ENCODE measurements around the gene CTSH.
A peak's percentile ranks its signal among the peaks of the same experiment; 100 is the strongest.
"Not testable (repeated sequence)": the region's sequence is repeated elsewhere in the genome, so short reads cannot be mapped to it uniquely, and the experiment has no call there.

Gene CTSH

DNA sequence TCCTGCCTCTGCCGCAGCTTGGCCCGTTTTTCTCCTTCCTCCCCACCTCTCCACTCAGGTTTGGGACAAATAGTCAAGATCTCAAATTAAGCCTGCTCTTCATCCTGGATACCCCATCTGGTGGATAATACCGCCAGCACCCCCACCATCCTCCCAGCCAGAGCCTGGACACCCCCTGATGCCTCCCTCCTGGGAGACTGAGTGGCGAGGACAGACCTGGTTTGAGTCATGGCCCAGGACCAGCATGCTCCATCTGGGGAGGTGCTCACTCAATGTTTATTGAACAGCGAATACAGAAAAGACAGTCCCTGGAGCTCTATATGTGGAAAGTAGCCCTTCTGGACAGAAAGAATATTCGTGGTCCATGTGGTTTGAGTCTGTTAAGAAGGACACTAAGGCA lies 23.3 kb downstream of the CTSH start:
- no peak for DNase-seq

DNA sequence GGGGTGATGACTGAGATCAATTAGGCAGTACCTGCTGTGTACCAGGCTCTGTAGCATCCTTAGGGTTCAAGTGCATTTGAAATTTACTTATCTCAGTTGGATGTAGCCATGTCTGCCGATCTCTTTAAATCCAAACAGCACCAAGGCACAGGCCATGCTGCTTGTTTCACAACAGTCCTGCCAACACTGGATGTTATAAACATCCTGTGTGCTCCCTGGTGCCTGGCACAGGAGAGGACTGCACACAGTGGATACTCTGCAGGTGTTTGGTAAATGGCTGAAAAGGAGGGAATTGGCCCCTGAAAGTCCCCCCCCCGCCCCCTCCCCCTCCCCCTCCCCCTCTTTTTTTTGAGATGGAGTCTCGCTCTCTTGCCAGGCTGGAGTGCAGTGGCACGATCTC lies 27.0 kb downstream of the CTSH start:
- no peak for DNase-seq

DNA sequence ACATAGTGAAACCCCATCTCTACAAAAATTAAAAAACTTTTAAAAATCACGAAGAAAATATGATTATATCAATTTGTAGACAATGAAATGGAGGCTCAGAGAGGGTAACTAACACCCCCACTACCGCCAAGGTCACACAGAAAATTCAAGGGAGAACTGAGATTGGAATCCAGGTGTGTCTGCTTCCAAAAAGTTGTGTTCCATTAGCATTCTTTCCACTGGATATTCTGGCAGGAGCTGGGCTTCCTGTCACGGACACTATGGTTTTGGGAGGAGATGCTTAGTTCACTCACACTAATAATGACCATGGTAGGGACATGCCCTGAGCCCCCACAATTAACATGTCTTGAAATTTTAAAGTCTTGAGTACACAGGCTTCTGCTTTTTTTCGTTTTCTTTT lies 28.8 kb downstream of the CTSH start:
- no peak for DNase-seq

DNA sequence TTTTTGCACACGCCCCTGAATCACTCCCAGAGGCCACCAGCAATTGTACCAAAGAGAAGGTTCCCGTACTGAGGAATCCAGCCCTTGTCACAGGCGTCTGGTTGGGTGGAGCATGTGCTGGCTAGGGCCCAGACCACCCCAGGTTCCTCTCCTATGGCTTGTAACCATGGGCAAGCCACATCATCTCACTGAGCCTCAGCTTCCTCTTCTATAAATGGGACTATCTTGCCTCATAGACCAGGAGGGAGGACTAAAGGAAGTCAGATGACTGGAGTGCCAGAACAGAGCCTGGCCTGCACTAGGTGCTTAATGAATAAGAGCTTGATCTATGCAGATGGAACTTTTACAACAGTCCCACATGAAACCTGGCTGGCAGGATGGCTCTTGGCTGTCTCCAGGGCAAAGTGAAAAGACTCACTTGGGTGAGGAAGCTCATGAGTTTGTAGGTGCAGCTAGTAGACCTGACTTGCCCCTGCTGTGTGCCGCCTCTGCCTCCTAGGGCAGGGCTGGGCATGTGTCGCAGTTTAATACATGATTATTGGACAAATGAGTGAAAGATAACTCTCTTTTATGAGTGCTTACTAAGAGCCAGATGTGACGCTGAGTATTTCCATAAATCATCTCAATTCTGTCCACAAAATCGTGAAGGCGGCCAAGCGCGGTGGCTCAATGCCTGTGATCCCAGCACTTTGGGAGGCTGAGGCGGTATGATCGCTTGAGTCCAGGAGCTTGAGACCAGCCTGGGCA lies 29.3 kb downstream of the CTSH start:
- DNase-seq, result no peak

DNA sequence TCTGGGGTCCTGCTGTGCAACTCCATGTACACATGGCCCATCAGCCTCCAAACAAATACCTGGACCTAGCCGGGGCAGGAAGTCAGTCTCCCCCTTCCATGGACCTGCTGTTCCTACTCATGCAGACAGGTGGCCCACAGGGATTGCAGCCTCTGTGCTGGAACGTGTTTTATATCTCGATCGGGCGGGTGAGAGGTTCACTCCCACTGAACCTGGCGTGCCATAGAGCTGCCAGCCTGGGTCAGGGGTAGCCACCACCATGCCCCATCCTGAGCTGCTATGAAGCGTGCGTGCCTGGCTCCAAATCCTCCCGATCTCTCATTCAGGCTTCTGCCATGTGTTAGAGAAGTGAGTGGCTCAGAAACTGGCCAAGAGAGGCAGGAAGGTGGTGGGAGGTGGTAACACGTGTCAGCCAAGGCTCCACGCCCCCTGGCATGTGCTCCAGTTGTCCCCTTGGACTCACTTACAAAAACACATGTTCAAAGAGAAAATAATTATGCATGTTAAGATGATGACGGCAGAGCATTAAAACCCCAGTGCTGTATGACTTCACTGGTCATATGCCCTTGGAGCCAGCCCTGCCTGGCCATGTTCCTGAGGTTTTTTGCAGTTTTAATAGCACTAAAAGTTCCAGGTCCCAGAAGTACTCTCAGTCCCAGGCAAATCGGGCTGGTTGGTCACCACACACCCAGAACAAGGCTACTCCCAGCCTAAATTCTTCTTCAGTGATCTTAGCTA lies 30.6 kb downstream of the CTSH start:
- no peak for DNase-seq

DNA sequence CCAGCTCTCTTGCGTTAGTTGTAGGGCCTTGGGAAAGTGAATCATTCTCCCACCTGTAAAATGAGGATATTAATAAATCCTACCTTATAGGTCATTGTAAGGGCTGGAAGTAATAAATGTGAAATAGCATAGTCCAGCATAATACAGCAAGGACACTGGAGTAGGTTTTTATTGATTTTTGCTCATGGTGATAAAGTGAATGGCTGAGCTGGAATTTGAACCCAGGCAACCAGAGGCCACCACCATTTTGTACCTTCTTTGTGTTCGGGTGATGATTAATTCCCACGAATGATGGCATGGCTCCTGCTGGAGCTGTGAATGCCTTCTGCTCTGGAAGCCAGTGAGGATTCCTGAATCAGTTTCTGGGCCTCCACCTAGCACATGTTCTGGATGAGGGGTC lies 31.8 kb downstream of the CTSH start:
- no peak for DNase-seq

DNA sequence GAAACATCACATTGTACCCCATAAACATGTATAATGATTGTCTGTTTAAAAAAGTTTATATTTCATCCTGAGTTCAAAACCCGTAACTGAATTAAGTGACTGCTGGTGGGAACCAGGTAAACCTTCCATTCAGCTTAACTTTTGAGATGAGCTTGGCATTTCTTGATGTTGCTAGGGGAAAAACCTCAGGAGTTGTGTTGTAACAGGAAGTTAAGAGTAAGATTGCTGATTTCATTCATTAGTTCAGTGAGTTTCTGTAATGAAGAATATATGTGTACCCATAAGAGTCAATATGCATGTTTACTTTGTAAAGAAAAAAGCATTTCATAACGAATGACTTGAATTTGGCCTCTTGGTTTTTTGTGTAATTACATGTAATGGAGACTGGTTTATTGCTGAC lies 32.5 kb downstream of the CTSH start:
- DNase-seq, result no peak

DNA sequence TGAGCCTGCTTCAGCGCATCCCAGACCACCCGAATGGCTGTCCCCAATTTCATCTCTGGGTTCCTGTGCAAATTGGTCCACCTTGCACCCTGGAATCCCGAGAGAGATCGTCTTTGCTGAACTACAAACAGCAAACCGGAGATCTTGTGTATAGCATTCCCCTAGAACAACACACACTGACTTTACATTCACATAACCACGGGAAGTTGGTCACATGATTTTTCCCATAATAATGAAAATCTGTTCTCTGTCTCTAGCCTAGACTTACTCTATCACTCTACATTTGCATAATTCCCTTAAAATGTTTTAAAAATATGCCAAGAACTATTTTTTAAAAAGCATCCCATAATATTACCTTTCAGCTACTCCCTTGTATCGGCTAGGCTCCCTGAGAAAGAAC lies 34.6 kb downstream of the CTSH start:
- DNase-seq, result no peak

DNA sequence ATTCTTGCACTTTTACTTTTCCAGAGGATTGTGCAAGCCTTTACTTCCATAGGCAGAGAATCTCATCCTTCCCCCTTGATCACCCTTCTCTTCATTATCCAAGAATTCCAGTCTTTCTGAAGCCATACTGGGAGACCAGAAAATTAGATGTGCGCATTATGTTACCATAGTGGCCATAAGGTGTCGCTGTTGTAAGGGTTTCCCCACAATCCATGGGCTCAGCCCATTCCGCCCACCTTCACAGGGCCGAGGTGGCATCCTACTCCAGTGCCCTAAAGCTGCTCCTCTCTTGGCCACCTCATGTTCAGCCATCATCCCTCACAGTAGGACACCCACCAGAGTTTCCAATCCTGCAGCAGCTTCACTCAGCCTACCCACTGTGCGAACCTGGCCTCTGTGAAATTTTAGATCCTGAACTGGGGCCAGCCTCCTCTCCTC lies 35.0 kb downstream of the CTSH start:
- peak; percentile 32 for DNase-seq

DNA sequence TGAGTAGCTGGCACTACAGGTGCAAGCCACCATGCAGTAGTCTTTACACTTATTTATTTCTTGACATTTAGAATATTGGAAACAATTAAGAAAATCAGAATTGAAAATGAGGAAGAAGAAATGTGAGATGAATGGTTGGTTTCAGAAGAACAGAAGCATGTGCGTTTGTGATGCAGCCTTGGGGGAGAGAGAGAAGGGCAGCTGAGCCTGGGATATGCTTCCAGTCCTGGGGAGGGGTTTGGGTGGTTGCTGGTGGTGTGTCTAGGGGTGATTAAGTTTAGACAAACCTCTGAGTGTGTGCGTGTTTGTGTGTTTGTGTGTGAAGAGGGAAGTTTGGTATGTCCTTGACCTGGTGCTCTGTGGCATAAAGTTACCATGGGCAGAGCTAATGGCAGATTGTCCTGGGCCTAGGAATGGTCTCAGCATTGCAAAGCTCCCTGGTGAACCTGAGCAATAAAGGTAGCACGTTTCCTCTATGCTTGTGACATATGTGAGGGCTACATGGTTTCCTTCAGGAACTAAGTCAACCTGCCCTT lies 35.6 kb downstream of the CTSH start:
- DNase-seq, result no peak

DNA sequence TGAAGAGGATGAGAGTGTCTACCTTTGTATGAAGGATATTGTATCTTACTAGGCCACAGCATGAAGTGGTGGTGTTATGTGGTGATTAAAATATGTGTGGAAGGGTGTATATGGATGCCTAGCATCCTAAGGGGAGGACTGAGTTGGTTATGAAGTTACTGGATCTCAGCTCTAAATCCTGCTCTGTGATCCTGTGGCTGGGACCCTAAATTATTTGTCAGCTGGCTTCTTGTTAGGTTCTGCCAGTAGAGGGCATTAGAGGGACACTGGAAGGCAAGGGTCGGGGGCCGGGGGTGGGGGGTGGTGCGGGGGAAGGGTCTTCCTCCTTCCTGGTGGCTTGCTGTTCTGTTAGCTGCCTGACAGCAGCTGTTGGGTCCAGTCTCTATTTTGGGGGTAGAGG lies 37.3 kb downstream of the CTSH start:
- DNase-seq, result no peak

DNA sequence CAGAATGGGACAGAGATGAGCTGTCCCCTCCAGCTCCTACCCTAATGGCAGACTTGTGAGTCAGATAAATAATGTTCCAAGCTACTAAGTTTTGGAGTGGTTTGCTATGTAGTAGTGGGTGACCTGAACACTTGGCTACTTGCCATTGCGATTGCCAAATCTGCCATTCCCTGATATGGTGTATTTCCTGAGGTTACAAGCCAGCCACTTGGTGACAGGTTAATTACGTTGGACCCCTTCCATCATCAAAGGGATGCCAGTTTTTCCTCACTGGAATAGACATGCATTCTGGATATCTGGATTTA lies 38.6 kb downstream of the CTSH start:
- DNase-seq, result no peak

DNA sequence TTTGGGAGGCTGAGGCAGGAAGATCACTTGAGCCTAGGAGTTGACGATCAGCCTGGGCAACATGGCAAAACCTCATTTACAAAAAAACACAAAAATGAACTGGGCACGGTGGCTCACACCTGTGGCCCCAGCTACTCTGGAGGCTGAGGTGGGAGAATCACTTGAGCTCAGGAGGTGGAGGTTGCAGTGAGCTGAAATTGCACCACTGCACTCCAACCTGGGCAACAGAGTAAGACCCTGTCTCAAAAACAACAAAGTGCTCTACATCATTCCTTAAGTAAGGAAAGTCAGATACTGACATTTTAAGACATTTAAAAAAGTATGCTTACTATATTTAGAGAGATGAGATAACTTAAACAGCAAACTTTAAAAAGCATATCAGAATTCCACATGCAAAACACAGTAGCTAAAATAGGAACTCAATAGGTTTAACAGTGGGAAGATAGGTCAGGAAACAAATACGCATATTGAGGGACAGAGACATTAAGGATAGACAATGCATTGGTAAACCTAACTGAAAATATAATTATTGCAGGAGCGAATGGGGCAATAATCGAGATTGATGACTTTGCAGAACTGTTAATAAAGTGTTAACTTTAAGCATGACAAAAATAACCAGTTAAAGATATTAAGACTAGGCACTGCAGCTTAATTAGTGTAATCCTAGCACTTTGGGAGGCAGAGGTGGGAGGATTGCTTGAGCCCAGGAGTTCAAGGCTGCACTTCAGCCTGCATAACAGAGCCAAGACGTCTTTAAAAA lies 40.1 kb downstream of the CTSH start:
- DNase-seq, result no peak

DNA sequence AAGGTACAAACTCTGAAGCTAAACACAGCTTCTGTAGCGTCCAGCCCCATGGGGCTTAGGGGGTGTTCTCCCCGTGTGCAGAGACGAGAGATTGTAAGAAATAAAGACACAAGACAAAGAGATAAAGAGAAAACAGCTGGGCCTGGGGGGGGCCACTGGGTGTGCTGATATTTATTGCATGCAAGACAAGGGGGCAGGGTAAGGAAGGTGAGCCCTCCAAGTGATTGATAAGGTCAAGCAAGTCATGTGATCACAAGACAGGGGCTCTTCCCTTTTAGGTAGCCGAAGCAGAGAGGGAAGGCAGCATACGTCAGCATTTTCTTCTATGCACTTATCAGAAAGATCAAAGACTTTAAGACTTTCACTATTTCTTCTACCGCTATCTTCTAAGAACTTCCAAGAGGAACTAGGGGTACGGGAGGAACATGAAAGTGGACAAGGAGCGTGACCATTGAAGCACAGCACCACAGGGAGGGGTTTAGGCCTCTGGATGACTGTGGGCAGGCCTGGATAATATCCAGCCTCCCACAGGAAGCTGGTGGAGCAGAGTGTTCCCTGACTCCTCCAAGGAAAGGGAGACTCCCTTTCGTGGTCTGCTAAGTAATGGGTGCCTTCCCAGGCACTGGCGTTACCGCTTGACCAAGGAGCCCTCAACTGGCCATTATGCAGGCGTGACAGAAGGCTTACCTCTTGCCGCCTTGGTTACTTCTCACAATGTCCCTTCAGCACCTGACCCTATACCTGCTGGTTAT lies 42.4 kb downstream of the CTSH start:
- not testable (repeated sequence) for DNase-seq

DNA sequence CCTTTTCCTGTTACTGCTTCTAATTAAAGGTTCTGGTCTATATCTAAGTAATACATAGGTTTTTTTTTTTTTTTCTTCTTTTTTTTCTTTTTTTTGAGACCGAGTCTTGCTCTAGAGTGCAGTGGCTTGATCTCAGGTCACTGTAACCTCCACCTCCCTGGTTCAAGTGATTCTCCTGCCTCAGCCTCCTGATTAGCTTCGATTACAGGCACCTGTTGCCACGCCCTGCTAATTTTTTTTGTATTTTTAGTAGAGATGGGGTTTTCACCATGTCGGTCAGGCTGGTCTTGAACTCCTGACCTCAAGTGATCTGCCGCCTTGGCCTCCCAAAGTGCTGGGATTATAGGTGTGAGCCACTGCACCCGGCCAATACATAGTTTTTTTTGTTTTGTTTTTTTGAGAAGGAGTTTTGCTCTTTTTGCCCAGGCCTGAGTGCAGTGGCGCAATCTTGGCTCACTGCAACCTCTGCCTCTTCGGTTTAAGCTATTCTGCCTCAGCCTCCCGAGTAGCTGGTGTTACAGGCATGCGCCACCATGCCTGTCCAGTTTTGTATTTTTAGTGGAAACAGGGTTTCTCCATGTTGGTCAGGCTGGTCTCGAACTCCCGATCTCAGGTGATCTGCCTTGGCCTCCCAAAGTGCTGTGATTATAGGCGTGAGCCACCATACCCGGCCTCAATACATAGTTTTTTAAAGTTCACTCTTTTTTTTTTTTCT lies 43.9 kb downstream of the CTSH start:
- DNase-seq, result not testable (repeated sequence)

DNA sequence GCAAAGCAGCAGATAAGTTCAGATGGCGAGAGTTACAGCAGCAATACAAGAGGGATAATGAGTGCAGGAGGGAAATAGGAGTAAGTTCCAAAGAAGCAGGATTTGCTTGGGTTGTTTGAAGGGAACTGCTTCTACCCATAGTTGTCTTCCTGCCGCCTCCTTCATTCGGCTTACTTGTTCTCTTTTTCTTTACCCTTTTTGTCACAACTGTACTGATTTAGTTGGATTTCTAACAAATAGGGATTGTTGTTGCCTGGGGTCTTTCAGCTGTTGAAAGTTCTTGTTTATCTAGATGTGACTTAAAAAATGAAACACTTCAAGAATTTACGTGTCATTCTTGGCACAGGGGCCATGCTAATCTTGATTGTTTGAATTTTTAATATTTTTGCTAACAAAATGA lies 46.3 kb downstream of the CTSH start:
- no peak for DNase-seq

DNA sequence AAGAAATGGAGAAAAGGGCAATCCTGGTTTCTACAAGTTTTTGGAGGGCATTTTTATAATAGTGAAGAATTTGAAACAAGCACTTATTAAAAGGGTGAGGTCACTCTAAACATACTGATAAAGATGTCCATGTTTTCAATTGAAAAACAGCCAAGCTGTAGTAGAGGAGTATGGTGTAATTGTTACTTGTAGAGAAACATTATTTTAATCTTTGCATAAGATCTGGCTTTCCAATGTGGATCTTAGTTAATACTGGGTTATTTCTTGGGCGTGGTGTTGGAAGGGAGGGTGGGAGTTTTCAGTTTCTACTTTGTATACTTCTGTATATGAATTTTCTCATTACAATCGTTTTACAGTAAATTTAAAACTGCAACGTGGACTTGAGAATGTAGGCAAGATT lies 49.4 kb downstream of the CTSH start:
- no peak for DNase-seq

DNA sequence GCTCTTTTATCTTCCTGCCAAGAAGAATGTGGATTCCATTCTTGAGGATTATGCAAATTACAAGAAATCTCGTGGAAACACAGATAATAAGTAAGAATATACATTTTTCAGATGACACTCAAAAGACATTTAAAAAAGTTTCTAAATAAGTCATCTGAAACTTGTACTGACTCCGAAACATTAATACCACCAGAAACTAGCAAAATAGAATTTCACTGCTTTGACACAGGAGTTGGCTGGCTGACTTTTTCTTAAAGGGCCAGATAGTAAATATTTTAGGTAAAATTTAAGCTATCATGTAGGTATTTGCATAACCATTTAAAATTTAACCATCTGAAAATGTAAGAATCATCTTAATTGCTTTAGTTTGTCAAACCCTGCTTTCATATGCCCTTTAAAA lies 51.3 kb downstream of the CTSH start:
- no peak for DNase-seq

DNA sequence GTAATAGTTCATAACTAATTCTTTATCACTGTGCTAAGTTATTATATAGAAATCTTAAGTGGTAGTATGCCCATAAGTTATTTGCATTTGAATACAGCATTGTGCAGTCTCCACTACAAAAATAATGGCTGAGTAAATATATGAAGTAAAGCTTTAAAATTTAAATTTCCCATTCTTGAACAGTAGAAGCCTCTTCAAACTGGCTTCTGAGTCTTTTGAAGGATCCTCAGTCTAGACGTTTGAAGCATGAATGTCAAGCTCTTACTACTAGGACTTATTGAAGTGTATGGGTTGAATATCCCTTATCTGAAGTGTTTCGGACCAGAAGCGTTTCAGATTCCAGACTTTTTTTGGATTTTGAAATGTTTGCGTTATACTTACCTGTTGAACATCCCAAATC lies 55.8 kb downstream of the CTSH start:
- DNase-seq, result no peak

DNA sequence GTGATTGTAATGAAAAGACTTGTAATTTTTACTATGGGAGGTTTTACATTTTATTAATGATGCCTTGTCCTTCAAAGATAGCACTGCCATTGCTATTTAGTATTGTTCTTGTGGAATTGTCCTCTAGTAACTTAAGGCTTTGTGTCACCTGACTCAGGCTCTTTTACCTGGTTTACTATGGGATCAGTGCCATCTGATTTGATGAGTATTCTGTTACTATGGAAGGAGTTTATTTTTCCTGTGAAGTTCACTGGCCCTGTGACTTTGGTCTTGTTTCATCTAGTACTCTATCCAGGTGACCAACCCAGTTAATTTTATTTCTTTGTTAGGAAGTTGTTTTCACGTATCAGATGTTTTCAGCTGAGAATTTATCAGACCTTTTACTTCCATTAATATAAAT lies 63.2 kb downstream of the CTSH start:
- DNase-seq, result no peak

DNA sequence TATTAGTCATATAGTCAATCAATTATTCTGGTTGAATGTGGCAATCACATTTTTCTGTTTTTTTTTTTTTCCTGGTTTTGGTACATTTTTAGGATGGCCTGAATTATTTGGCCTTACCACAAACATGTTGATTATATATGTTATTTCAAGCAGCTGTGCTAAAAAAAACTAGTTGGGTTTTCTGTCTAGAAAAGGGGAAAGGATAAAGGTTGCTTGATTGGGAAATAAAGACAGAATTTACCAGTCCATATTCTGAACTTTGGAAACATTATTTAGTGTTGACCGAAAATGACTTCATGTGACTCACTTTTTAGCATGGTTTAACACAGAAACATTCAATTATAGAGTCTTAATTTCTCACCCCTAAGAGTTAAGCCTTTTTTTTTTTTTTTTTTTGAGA lies 64.0 kb downstream of the CTSH start:
- no peak for DNase-seq

DNA sequence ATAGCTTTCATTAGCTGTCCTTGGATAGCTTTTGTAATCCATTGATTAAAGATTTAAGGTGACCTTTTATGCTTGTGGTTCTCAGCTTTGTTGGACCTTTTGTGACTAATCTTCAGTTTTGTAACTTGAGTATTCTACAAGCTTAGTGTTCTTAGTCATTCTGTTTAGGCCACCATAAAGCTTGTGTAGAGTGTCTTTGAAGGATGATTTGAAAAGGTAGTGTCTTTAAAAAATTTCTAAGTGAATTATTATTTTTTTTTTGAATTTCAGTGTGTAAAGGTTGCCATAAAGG lies 64.7 kb downstream of the CTSH start:
- no peak for DNase-seq
